ENCODE data around the gene TNS1. TPM values are rescaled to one million over a fixed set of nuclear protein-coding genes. Genes with fewer than 3 reads are reported as not detected.

The TNS1 gene
- total and polyA plus RNA-seq, 2 donors from 2014 or later: 44.8 to 471 TPM

- Histone ChIP-seq H3K27ac (ENCODE audit: low read depth in 2 of 2, low read length in 2 of 2) (peak overlapping the region; percentile 75 to 93), H3K9ac (ENCODE audit: low read length in 3 of 3) (peak overlapping the region in 1 of 3 donors; percentile 53), H3K36me3 (ENCODE audit: control insufficient read depth in 2 of 3, insufficient read depth in 3 of 3, low read length in 3 of 3) (no peaks in the 10 kb centered on the region), H3K4me3 (ENCODE audit: low read length in 3 of 3) (no peak overlapping the region), H3K27me3 (ENCODE audit: control insufficient read depth, insufficient read depth, low read length) (no peaks in the 10 kb centered on the region), H3K9me3 (ENCODE audit: control insufficient read depth in 2 of 3, insufficient read depth in 1 of 3, low read length in 3 of 3) (no peaks in the 10 kb centered on the region), H3K4me1 (ENCODE audit: control insufficient read depth in 2 of 3, insufficient read depth in 2 of 3, low read depth in 1 of 3, low read length in 3 of 3) (peaks cover 0 to 60% (median 56%) of the 10 kb centered on the region in 3 donors)
- FAIRE-seq: no peak
- no peak for TF ChIP-seq CTCF (IDR thresholded peaks at IDR 0.05; ENCODE audit: borderline replicate concordance, extremely low read depth, insufficient read depth)
- peak in 2 of 5 donors; percentile 34 to 72 for DNase-seq
- intact Hi-C loops (cut with DNase I): no loop called here
Observed at GRCh38 chr2:217954971-217955740, 47.6 kb downstream of the TNS1 start.

GRCh38 chr2:217954469-217954868, 48.3 kb downstream of the TNS1 start:
- FAIRE-seq: no peak
- Histone ChIP-seq H3K27me3 (ENCODE audit: control insufficient read depth, insufficient read depth, low read length) (no peaks in the 10 kb centered on the region), H3K4me1 (ENCODE audit: control insufficient read depth in 2 of 3, insufficient read depth in 2 of 3, low read depth in 1 of 3, low read length in 3 of 3) (peaks cover 0 to 63% (median 61%) of the 10 kb centered on the region in 3 donors), H3K27ac (ENCODE audit: low read depth in 2 of 2, low read length in 2 of 2) (peak overlapping the region; percentile 75 to 93), H3K9me3 (ENCODE audit: control insufficient read depth in 2 of 3, insufficient read depth in 1 of 3, low read length in 3 of 3) (no peaks in the 10 kb centered on the region), H3K4me3 (ENCODE audit: low read length in 3 of 3) (no peak overlapping the region), H3K9ac (ENCODE audit: low read length in 3 of 3) (peak overlapping the region in 1 of 3 donors; percentile 59), H3K36me3 (ENCODE audit: control insufficient read depth in 2 of 3, insufficient read depth in 3 of 3, low read length in 3 of 3) (no peaks in the 10 kb centered on the region)
- peak in 2 of 5 donors; percentile 30 to 65 for DNase-seq
- intact Hi-C loops (cut with DNase I): no loop called here
- TF ChIP-seq CTCF (IDR thresholded peaks at IDR 0.05; ENCODE audit: borderline replicate concordance, extremely low read depth, insufficient read depth): no peak

- Histone ChIP-seq H3K36me3 (ENCODE audit: control insufficient read depth in 2 of 3, insufficient read depth in 3 of 3, low read length in 3 of 3) (no peaks in the 10 kb centered on the region), H3K27me3 (ENCODE audit: control insufficient read depth, insufficient read depth, low read length) (no peaks in the 10 kb centered on the region), H3K27ac (ENCODE audit: low read depth in 2 of 2, low read length in 2 of 2) (peak overlapping the region; percentile 75 to 93), H3K4me3 (ENCODE audit: low read length in 3 of 3) (peak overlapping the region in 1 of 3 donors; percentile 4), H3K9ac (ENCODE audit: low read length in 3 of 3) (peak overlapping the region in 1 of 3 donors; percentile 59), H3K9me3 (ENCODE audit: control insufficient read depth in 2 of 3, insufficient read depth in 1 of 3, low read length in 3 of 3) (no peaks in the 10 kb centered on the region), H3K4me1 (ENCODE audit: control insufficient read depth in 2 of 3, insufficient read depth in 2 of 3, low read depth in 1 of 3, low read length in 3 of 3) (peaks cover 0 to 65% (median 62%) of the 10 kb centered on the region in 3 donors)
- DNase-seq (peak in 1 of 5 donors; percentile 34), FAIRE-seq (no peak)
- no peak for TF ChIP-seq CTCF (IDR thresholded peaks at IDR 0.05; ENCODE audit: borderline replicate concordance, extremely low read depth, insufficient read depth)
- intact Hi-C loops (cut with DNase I): no loop called here
Observed at GRCh38 chr2:217954051-217954450, 48.7 kb downstream of the TNS1 start.
